WTC11 (cell line): ENCODE data around the gene UFC1. TPM values are rescaled to one million over a fixed set of nuclear protein-coding genes. Genes with fewer than 3 reads are reported as not detected.

Experiments used
- ATAC-seq: fragments of 200-7000 bp; cut with Tn5 transposase; 2 replicates; pipeline ENCODE4 v1.10.0; 2021; ENCODE audit warnings: mild to moderate bottlenecking, moderate library complexity
- CTCF ChIA-PET: fragments of 300-600 bp; sonication (Branson Sonifier 250); formaldehyde crosslinking; loops from one replicate; lab custom pipeline; 2021; ENCODE audit warnings: antibody characterized with exemption; lab: Charles Lee
- POLR2A ChIA-PET: fragments of 350-600 bp; sonication (Branson Sonifier 250); formaldehyde crosslinking; loops from one replicate; lab custom pipeline; 2021; ENCODE audit warnings: antibody characterized with exemption; lab: Charles Lee
- DNase-seq: peaks from one replicate; pipeline ENCODE4 v3.0.0; 2021; ENCODE audit warnings: low spot score
- H3K27ac Mint-ChIP-seq: 2 replicates; pipeline ENCODE4 v1.8.0; 2021; ENCODE audit warnings: mixed read lengths
- H3K27me3 Mint-ChIP-seq: 2 replicates; pipeline ENCODE4 v1.8.0; 2021; ENCODE audit warnings: low read depth, mild to moderate bottlenecking, moderate library complexity, mixed read lengths
- H3K36me3 Mint-ChIP-seq: 2 replicates; pipeline ENCODE4 v1.8.0; 2021; ENCODE audit warnings: mixed read lengths
- H3K4me1 Mint-ChIP-seq: 2 replicates; pipeline ENCODE4 v1.8.0; 2022; ENCODE audit warnings: mixed read lengths
- H3K4me3 Mint-ChIP-seq: 2 replicates; pipeline ENCODE4 v1.8.0; 2021; ENCODE audit warnings: mild to moderate bottlenecking, moderate library complexity, mixed read lengths
- H3K9me3 Mint-ChIP-seq: 2 replicates; pipeline ENCODE4 v1.8.0; 2021; ENCODE audit warnings: mixed read lengths
- FOXP1 ChIP-seq: sonication (generic); formaldehyde crosslinking; IDR thresholded peaks from 2 replicates; pipeline ENCODE4 v1.8.0; 2022; ENCODE audit warnings: missing genetic modification reagents, mild to moderate bottlenecking, moderate library complexity, borderline replicate concordance
- MYBL2 ChIP-seq: sonication (generic); formaldehyde crosslinking; IDR thresholded peaks from 2 replicates; pipeline ENCODE4 v1.8.1; 2023; ENCODE audit warnings: mild to moderate bottlenecking, moderate library complexity, missing genetic modification reagents
- NFE2L1 ChIP-seq: sonication (generic); formaldehyde crosslinking; IDR thresholded peaks from 2 replicates; pipeline ENCODE4 v1.8.1; 2023; ENCODE audit warnings: missing genetic modification reagents
- SMAD3 ChIP-seq: sonication (generic); formaldehyde crosslinking; IDR thresholded peaks from 2 replicates; pipeline ENCODE4 v1.8.0; 2022; ENCODE audit warnings: missing genetic modification reagents, mild to moderate bottlenecking, borderline replicate concordance
- SOX15 ChIP-seq: fragments of 250-450 bp; sonication (Bioruptor Pico); IDR thresholded peaks from 2 replicates; pipeline ENCODE4 v1.9.0; 2021; ENCODE audit warnings: mild to moderate bottlenecking
- ZNF219 ChIP-seq: sonication (generic); formaldehyde crosslinking; IDR thresholded peaks from 2 replicates; pipeline ENCODE4 v1.8.0; 2023; ENCODE audit warnings: missing genetic modification reagents, mild to moderate bottlenecking, borderline replicate concordance
- ZNF317 ChIP-seq: sonication (generic); formaldehyde crosslinking; IDR thresholded peaks from 2 replicates; pipeline ENCODE4 v1.8.1; 2023; ENCODE audit warnings: low read depth, mild to moderate bottlenecking, moderate library complexity, missing genetic modification reagents, borderline replicate concordance
- total RNA-seq: library from RNA; stranded (reverse); gene quantifications from 3 replicates; pipeline ENCODE4 v1.2.3, GENCODE V29; 2021
- TF ChIP-seq, protein P1 (sequence below): sonication (generic); formaldehyde crosslinking; IDR thresholded peaks from 2 replicates; pipeline ENCODE4 v1.8.0; 2022; ENCODE audit warnings: missing genetic modification reagents
- TF ChIP-seq, protein P2 (sequence below): sonication (generic); formaldehyde crosslinking; conservative IDR thresholded peaks from 2 replicates; pipeline ENCODE4 v1.8.1; 2023; ENCODE audit warnings: mild to moderate bottlenecking, low read depth, missing genetic modification reagents, moderate library complexity
- TF ChIP-seq, protein P3 (sequence below): fragments of 200-600 bp; IDR thresholded peaks from 2 replicates; pipeline ENCODE4 v1.8.0; 2022; ENCODE audit warnings: antibody characterized with exemption
- TF ChIP-seq, protein P4 (sequence below): fragments of 250-450 bp; sonication (Bioruptor Pico); IDR thresholded peaks from 2 replicates; pipeline ENCODE4 v1.9.0; 2021; ENCODE audit warnings: mild to moderate bottlenecking, borderline replicate concordance
- TF ChIP-seq, protein P5 (sequence below): sonication (generic); formaldehyde crosslinking; IDR thresholded peaks from 2 replicates; pipeline ENCODE4 v1.8.0; 2023; ENCODE audit warnings: missing genetic modification reagents

The UFC1 gene
- total RNA-seq, 1 experiment from 2014 or later: 56.2 TPM

DNA sequence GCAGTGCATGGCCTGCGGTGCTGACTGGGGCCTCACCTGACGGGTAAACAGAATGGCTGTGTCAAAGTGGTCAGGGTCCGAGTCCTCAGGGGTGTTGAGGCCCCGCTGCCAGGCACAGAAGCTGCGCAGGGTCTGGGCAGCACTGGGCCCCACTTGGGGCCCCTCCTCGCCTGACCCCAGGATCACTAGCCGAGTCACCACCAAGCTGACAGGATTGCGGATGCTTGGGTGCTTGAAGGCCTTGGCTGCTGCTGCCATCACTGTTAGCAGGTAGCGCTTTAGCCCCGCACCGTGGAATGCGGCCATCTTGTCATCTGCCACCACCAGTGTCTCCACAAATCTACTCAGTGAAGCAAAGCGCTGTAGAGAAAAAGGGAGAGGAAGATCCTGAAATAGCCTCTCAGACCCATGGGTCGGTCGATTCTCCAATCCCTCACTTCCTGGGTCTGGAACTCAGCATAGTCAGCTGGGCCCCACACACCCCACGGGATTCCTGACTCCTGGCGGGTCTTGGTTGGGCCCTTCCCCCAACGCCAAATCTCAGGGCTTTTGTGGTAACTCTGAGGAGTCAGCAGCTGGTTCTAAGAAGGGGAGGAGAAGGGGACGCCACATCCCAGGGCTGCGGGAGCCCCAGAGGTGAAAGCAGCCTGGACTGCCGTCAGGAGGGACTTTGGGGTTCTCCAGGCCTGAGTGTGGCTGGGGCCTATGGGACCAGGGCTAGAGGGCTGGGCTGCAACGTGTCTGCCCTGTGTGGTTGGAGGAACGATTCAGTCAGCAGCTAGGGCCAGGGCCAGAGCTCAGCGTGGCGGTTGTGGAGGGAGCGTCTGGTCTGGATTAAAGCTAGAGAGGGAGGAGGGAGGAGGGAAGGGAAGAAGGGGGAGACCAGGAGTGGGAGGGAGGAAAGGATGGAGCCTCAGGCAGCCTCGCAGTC is 43.0 kb downstream of the UFC1 start:
- no peak for ATAC-seq
- Mint-ChIP-seq H3K27ac (no peak overlapping the region), H3K4me3 (peak overlapping the region; percentile 62)

DNA sequence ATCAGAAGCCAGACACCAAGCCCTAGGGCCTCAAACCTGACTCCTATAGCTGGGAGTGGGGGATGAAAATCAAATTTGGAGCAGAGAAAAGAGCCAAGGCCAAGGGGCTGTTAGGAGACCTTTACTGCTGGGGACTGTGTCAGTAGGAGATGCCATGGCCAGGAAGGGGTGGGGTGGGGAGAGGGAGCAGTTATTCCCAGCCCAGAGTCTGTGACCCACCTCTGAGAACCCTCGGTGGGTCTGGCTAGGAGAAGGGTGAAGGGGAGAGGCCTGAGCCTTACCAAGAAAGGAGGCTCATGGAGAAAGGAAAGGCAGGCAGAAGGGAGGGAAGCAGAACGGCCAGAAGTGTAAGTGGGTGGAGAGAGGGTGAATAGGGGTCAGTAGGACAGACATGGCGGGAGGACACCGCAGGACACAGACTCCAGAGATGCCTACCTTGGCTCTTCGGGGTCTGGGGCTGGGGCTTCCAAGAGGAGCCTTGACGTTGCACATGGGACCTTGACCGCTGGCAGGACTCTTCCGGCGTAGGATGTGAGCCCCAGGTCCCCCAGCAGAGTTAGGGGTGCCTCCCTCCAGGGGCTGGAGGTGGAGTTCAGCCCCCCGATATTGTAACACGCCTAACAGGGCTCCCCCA is 43.9 kb downstream of the UFC1 start:
- Mint-ChIP-seq H3K27ac (no peak overlapping the region), H3K4me1 (peaks cover 57% of the 10 kb centered on the region), H3K36me3 (no peaks in the 10 kb centered on the region), H3K27me3 (no peaks in the 10 kb centered on the region), H3K9me3 (no peaks in the 10 kb centered on the region), H3K4me3 (peak overlapping the region; percentile 62)
- ChIA-PET CTCF (interaction anchor here (0.6 to 3.3 kb wide), 24 partner anchors 9 to 243 kb away, joined by 3 to 47 read pairs (median 4); partner anchors contain the start of genes B4GALT3, ITLN2, MPZ and PPOX), POLR2A (interaction anchor here (0.6 to 1.8 kb wide), 6 partner anchors 20 to 192 kb away, joined by 3 to 9 read pairs (median 4); partner anchors contain the start of genes B4GALT3, PPOX and TOMM40L)
- no peak for DNase-seq
- no peak for TF ChIP-seq ZNF317 (CRISPR knock-in tag)
- TF ChIP-seq, protein P1, sequence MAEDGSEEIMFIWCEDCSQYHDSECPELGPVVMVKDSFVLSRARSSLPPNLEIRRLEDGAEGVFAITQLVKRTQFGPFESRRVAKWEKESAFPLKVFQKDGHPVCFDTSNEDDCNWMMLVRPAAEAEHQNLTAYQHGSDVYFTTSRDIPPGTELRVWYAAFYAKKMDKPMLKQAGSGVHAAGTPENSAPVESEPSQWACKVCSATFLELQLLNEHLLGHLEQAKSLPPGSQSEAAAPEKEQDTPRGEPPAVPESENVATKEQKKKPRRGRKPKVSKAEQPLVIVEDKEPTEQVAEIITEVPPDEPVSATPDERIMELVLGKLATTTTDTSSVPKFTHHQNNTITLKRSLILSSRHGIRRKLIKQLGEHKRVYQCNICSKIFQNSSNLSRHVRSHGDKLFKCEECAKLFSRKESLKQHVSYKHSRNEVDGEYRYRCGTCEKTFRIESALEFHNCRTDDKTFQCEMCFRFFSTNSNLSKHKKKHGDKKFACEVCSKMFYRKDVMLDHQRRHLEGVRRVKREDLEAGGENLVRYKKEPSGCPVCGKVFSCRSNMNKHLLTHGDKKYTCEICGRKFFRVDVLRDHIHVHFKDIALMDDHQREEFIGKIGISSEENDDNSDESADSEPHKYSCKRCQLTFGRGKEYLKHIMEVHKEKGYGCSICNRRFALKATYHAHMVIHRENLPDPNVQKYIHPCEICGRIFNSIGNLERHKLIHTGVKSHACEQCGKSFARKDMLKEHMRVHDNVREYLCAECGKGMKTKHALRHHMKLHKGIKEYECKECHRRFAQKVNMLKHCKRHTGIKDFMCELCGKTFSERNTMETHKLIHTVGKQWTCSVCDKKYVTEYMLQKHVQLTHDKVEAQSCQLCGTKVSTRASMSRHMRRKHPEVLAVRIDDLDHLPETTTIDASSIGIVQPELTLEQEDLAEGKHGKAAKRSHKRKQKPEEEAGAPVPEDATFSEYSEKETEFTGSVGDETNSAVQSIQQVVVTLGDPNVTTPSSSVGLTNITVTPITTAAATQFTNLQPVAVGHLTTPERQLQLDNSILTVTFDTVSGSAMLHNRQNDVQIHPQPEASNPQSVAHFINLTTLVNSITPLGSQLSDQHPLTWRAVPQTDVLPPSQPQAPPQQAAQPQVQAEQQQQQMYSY (CRISPR knock-in tag): no peak
- TF ChIP-seq, protein P2, sequence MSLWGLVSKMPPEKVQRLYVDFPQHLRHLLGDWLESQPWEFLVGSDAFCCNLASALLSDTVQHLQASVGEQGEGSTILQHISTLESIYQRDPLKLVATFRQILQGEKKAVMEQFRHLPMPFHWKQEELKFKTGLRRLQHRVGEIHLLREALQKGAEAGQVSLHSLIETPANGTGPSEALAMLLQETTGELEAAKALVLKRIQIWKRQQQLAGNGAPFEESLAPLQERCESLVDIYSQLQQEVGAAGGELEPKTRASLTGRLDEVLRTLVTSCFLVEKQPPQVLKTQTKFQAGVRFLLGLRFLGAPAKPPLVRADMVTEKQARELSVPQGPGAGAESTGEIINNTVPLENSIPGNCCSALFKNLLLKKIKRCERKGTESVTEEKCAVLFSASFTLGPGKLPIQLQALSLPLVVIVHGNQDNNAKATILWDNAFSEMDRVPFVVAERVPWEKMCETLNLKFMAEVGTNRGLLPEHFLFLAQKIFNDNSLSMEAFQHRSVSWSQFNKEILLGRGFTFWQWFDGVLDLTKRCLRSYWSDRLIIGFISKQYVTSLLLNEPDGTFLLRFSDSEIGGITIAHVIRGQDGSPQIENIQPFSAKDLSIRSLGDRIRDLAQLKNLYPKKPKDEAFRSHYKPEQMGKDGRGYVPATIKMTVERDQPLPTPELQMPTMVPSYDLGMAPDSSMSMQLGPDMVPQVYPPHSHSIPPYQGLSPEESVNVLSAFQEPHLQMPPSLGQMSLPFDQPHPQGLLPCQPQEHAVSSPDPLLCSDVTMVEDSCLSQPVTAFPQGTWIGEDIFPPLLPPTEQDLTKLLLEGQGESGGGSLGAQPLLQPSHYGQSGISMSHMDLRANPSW (CRISPR knock-in tag): no peak
- TF ChIP-seq NFE2L1: no peak
- no peak for TF ChIP-seq ZNF219 (CRISPR knock-in tag)
- TF ChIP-seq, protein P3, sequence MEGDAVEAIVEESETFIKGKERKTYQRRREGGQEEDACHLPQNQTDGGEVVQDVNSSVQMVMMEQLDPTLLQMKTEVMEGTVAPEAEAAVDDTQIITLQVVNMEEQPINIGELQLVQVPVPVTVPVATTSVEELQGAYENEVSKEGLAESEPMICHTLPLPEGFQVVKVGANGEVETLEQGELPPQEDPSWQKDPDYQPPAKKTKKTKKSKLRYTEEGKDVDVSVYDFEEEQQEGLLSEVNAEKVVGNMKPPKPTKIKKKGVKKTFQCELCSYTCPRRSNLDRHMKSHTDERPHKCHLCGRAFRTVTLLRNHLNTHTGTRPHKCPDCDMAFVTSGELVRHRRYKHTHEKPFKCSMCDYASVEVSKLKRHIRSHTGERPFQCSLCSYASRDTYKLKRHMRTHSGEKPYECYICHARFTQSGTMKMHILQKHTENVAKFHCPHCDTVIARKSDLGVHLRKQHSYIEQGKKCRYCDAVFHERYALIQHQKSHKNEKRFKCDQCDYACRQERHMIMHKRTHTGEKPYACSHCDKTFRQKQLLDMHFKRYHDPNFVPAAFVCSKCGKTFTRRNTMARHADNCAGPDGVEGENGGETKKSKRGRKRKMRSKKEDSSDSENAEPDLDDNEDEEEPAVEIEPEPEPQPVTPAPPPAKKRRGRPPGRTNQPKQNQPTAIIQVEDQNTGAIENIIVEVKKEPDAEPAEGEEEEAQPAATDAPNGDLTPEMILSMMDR: no peak
- TF ChIP-seq MYBL2: no peak
- no peak for TF ChIP-seq SMAD3
- TF ChIP-seq SOX15 (CRISPR knock-in tag): no peak
- TF ChIP-seq, protein P4, sequence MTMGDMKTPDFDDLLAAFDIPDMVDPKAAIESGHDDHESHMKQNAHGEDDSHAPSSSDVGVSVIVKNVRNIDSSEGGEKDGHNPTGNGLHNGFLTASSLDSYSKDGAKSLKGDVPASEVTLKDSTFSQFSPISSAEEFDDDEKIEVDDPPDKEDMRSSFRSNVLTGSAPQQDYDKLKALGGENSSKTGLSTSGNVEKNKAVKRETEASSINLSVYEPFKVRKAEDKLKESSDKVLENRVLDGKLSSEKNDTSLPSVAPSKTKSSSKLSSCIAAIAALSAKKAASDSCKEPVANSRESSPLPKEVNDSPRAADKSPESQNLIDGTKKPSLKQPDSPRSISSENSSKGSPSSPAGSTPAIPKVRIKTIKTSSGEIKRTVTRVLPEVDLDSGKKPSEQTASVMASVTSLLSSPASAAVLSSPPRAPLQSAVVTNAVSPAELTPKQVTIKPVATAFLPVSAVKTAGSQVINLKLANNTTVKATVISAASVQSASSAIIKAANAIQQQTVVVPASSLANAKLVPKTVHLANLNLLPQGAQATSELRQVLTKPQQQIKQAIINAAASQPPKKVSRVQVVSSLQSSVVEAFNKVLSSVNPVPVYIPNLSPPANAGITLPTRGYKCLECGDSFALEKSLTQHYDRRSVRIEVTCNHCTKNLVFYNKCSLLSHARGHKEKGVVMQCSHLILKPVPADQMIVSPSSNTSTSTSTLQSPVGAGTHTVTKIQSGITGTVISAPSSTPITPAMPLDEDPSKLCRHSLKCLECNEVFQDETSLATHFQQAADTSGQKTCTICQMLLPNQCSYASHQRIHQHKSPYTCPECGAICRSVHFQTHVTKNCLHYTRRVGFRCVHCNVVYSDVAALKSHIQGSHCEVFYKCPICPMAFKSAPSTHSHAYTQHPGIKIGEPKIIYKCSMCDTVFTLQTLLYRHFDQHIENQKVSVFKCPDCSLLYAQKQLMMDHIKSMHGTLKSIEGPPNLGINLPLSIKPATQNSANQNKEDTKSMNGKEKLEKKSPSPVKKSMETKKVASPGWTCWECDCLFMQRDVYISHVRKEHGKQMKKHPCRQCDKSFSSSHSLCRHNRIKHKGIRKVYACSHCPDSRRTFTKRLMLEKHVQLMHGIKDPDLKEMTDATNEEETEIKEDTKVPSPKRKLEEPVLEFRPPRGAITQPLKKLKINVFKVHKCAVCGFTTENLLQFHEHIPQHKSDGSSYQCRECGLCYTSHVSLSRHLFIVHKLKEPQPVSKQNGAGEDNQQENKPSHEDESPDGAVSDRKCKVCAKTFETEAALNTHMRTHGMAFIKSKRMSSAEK (CRISPR knock-in tag): no peak
- ATAC-seq: no peak

More for the DNA sequence above, 43.0 kb downstream of the UFC1 start:
- TF ChIP-seq, protein P5, sequence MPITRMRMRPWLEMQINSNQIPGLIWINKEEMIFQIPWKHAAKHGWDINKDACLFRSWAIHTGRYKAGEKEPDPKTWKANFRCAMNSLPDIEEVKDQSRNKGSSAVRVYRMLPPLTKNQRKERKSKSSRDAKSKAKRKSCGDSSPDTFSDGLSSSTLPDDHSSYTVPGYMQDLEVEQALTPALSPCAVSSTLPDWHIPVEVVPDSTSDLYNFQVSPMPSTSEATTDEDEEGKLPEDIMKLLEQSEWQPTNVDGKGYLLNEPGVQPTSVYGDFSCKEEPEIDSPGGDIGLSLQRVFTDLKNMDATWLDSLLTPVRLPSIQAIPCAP (CRISPR knock-in tag): no peak
- TF ChIP-seq FOXP1 (CRISPR knock-in tag): 0 out of 2 replicates have a peak, but pooled peaks have one; percentile 43
- CTCF ChIA-PET: interaction anchor here (0.6 to 3.3 kb wide), 7 partner anchors 9 to 109 kb away, joined by 3 to 19 read pairs (median 4); partner anchors contain the start of genes PPOX and TOMM40L
- DNase-seq: no peak
- peaks cover 56% of the 10 kb centered on the region for H3K4me1 Mint-ChIP-seq
- H3K36me3 Mint-ChIP-seq: 0 out of 2 replicates have a peak, but pooled peaks cover 1% of the 10 kb centered on the region
- no peaks in the 10 kb centered on the region for H3K9me3 Mint-ChIP-seq
- H3K27me3 Mint-ChIP-seq: no peaks in the 10 kb centered on the region
- POLR2A ChIA-PET: no interaction called here
